Stimulated activated CD4-positive, alpha-beta T cell treated with anti-CD3 and anti-CD28 coated beads, Interleukin-2, amount 100 ng/mL, for 4 hours (primary cell): ENCODE data around the gene BLOC1S6.

Source experiments
- DNase-seq: peaks from one replicate; pipeline ENCODE4 v3.0.0-alpha.2; 2020; ENCODE audit warnings: low read depth

Gene BLOC1S6

GRCh38 chr15:45588219-45588875, 1.2 kb downstream of the BLOC1S6 start:
- DNase-seq: no peak

- no peak for DNase-seq
These were observed 2.1 kb downstream of the BLOC1S6 start for GRCh38 chr15:45589256-45589655.

- DNase-seq: no peak
These were observed 7.1 kb downstream of the BLOC1S6 start for GRCh38 chr15:45594319-45594718.

GRCh38 chr15:45594835-45595530, 7.8 kb downstream of the BLOC1S6 start:
- no peak for DNase-seq

GRCh38 chr15:45603881-45604280, 16.7 kb downstream of the BLOC1S6 start:
- DNase-seq: no peak

- no peak for DNase-seq
These were observed 17.1 kb downstream of the BLOC1S6 start for GRCh38 chr15:45604326-45604725.

GRCh38 chr15:45606413-45606812, 19.2 kb downstream of the BLOC1S6 start:
- no peak for DNase-seq

GRCh38 chr15:45606841-45607240, 19.7 kb downstream of the BLOC1S6 start:
- no peak for DNase-seq

- DNase-seq: no peak
These were observed 24.1 kb downstream of the BLOC1S6 start for GRCh38 chr15:45611305-45611704.

- DNase-seq: no peak
These were observed 25.7 kb downstream of the BLOC1S6 start for GRCh38 chr15:45612790-45613415.

GRCh38 chr15:45616901-45617323, 29.7 kb downstream of the BLOC1S6 start:
- no peak for DNase-seq

GRCh38 chr15:45618813-45619212, 31.6 kb downstream of the BLOC1S6 start:
- DNase-seq: no peak

- DNase-seq: no peak
These were observed 41.0 kb downstream of the BLOC1S6 start for GRCh38 chr15:45628136-45628535.

- no peak for DNase-seq
These were observed 43.9 kb downstream of the BLOC1S6 start for GRCh38 chr15:45630917-45631691.

GRCh38 chr15:45631776-45632175, 44.6 kb downstream of the BLOC1S6 start:
- DNase-seq: no peak

- peak; percentile 48 for DNase-seq
These were observed 47.4 kb downstream of the BLOC1S6 start, which contains the start of gene SQOR for GRCh38 chr15:45634432-45635190. Gene SQOR, plus strand, starts transcription at chr15:45635029. Its CDS starts 23,895 bp downstream, at chr15:45658924.

- DNase-seq: peak; percentile 39
These were observed 48.0 kb downstream of the BLOC1S6 start for GRCh38 chr15:45635191-45635638.

- DNase-seq: no peak
These were observed 48.6 kb downstream of the BLOC1S6 start for GRCh38 chr15:45635763-45636292.

GRCh38 chr15:45637141-45637540, 50.0 kb downstream of the BLOC1S6 start:
- no peak for DNase-seq

GRCh38 chr15:45637552-45638033, 50.4 kb downstream of the BLOC1S6 start:
- DNase-seq: peak; percentile 39

- no peak for DNase-seq
These were observed 53.4 kb downstream of the BLOC1S6 start for GRCh38 chr15:45640616-45641015.
